HCT116 (cell line): Measurements from ENCODE around the gene STAT6.

Experiments used
- CTCF ChIP-seq, 3 experiments: fragments of 200-600 bp in 1 of 3; sonication (generic) in 1 of 3; IDR thresholded peaks in 2 of 3; conservative IDR thresholded peaks in 1 of 3; 2 replicates each; pipeline ENCODE4 v1.5.1; 2012 to 2017; ENCODE audit warnings: low read depth in 2 of 3, low read length in 2 of 3, antibody characterized with exemption in 1 of 3, borderline replicate concordance in 1 of 3, control low read depth in 1 of 3, mild to moderate bottlenecking in 1 of 3, mixed read lengths in 1 of 3, mixed run types in 1 of 3, moderate library complexity in 1 of 3; ENCODE audit not compliant: insufficient read depth in 1 of 3
- POLR2A ChIP-seq: IDR thresholded peaks from 2 replicates; pipeline ENCODE4 v1.7.0; 2011; ENCODE audit warnings: borderline replicate concordance; ENCODE audit not compliant: insufficient read depth, insufficient read length; ENCODE audit errors: extremely low read depth
- POLR2AphosphoS5 ChIP-seq: IDR thresholded peaks from 2 replicates; pipeline ENCODE4 v1.6.1; 2011; ENCODE audit warnings: mild to moderate bottlenecking, low read depth, low read length, moderate library complexity
- RAD21 ChIP-seq: IDR thresholded peaks from 2 replicates; pipeline ENCODE4 v1.6.1; 2012; ENCODE audit warnings: low read depth, mild to moderate bottlenecking
- REST ChIP-seq: IDR thresholded peaks from 2 replicates; pipeline ENCODE4 v1.6.1; 2012; ENCODE audit warnings: low read depth

GRCh38 chr12:57156701-57157403, 45.7 kb upstream of the STAT6 start:
- no peak for TF ChIP-seq CTCF (IDR thresholded peaks at IDR 0.05 in 2 of 3, conservative IDR thresholded peaks at IDR 0.05 in 1 of 3; ENCODE audit: borderline replicate concordance in 1 of 3, insufficient read depth in 1 of 3, low read depth in 2 of 3, low read length in 2 of 3)
- no peak for TF ChIP-seq POLR2A
- no peak for TF ChIP-seq REST
- TF ChIP-seq RAD21 = no peak
- no peak for TF ChIP-seq POLR2AphosphoS5
